ENCODE measurements around the gene GPR119.

DNA sequence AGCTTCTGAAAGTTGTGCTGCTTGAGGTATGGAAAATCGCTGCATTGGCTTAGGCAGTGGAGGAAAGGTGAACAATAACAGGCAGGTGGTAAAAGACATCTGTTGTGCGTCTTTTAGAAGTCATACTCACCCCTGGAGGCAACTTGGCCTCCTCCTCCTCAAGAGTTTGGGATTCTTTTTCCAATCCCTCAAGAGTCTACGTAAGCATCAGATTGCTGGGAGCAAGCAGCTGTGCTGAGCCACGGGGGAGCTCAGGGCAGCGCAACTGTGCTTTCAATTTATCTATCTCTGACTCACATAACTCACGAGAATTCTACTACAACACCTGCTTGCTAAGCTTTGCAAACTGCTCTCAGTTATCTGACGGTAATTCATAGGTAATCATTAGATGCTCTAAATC is 9.9 kb upstream of the GPR119 start:
- TF ChIP-seq, protein P1, sequence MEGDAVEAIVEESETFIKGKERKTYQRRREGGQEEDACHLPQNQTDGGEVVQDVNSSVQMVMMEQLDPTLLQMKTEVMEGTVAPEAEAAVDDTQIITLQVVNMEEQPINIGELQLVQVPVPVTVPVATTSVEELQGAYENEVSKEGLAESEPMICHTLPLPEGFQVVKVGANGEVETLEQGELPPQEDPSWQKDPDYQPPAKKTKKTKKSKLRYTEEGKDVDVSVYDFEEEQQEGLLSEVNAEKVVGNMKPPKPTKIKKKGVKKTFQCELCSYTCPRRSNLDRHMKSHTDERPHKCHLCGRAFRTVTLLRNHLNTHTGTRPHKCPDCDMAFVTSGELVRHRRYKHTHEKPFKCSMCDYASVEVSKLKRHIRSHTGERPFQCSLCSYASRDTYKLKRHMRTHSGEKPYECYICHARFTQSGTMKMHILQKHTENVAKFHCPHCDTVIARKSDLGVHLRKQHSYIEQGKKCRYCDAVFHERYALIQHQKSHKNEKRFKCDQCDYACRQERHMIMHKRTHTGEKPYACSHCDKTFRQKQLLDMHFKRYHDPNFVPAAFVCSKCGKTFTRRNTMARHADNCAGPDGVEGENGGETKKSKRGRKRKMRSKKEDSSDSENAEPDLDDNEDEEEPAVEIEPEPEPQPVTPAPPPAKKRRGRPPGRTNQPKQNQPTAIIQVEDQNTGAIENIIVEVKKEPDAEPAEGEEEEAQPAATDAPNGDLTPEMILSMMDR (IDR thresholded peaks at IDR 0.05), result no peak
- TF ChIP-seq POLR2AphosphoS5 (IDR thresholded peaks at IDR 0.05), result no peak
